SK-N-SH (cell line): ENCODE measurements around the gene ARF1.

Experiments used
- CHD2 ChIP-seq: fragments of 150-350 bp; IDR thresholded peaks from 2 replicates; pipeline ENCODE4 v1.6.1; 2018; ENCODE audit warnings: low read length; ENCODE audit not compliant: partially characterized antibody
- CTCF ChIP-seq: fragments of 200-600 bp; sonication (generic); IDR thresholded peaks from 2 replicates; pipeline ENCODE4 v1.6.1; 2017; ENCODE audit warnings: antibody characterized with exemption, mild to moderate bottlenecking, moderate library complexity
- EP300 ChIP-seq, 2 experiments: IDR thresholded peaks; 2 replicates each; pipeline versions ENCODE4 v1.4.0 to v1.6.1; 2012; ENCODE audit warnings: borderline replicate concordance in 1 of 2, low read depth in 1 of 2, low read length in 1 of 2
- EZH2phosphoT487 ChIP-seq: fragments of 200-600 bp; sonication (generic); IDR thresholded peaks from 2 replicates; pipeline ENCODE4 v1.6.1; 2017; ENCODE audit warnings: low read depth, mixed run types, mild to moderate bottlenecking, antibody characterized with exemption, moderate library complexity, borderline replicate concordance
- FOSL2 ChIP-seq: IDR thresholded peaks from 2 replicates; pipeline ENCODE4 v1.4.0; 2012; ENCODE audit warnings: low read depth, mild to moderate bottlenecking, moderate library complexity, borderline replicate concordance
- FOXM1 ChIP-seq: IDR thresholded peaks from 2 replicates; pipeline ENCODE4 v1.4.0; 2012; ENCODE audit warnings: low read depth, mild to moderate bottlenecking
- MAX ChIP-seq: IDR thresholded peaks from 2 replicates; pipeline ENCODE4 v1.4.0; 2012; ENCODE audit warnings: low read depth
- POLR2AphosphoS5 ChIP-seq: IDR thresholded peaks from 2 replicates; pipeline ENCODE4 v1.6.1; 2012; ENCODE audit warnings: low read depth, low read length
- RAD21 ChIP-seq: IDR thresholded peaks from 2 replicates; pipeline ENCODE4 v1.6.1; 2012; ENCODE audit warnings: mild to moderate bottlenecking, low read length
- RCOR1 ChIP-seq: fragments of 150-350 bp; IDR thresholded peaks from 2 replicates; pipeline ENCODE4 v1.6.1; 2017; ENCODE audit warnings: antibody characterized with exemption, low read length
- REST ChIP-seq: IDR thresholded peaks from 2 replicates; pipeline ENCODE4 v1.6.1; 2012; ENCODE audit warnings: mild to moderate bottlenecking, low read depth, low read length, moderate library complexity
- RXRA ChIP-seq: IDR thresholded peaks from 2 replicates; pipeline ENCODE4 v1.4.0; 2012; ENCODE audit warnings: low read depth, mild to moderate bottlenecking, borderline replicate concordance
- TAF1 ChIP-seq: IDR thresholded peaks from 2 replicates; pipeline ENCODE4 v1.6.1; 2012; ENCODE audit warnings: low read depth, mild to moderate bottlenecking, low read length, moderate library complexity, borderline replicate concordance
- YY1 ChIP-seq: IDR thresholded peaks from 2 replicates; pipeline ENCODE4 v1.4.0; 2012; ENCODE audit warnings: low read depth, mild to moderate bottlenecking

- TF ChIP-seq RCOR1 (no peak), EP300 (IDR thresholded peaks at IDR 0.05; ENCODE audit: borderline replicate concordance in 1 of 2, low read depth in 1 of 2, low read length in 1 of 2) (no peak), CTCF (no peak), FOXM1 (no peak), FOSL2 (no peak), MAX (no peak), POLR2AphosphoS5 (no peak), TAF1 (no peak), REST (no peak), YY1 (no peak), EZH2phosphoT487 (no peak), CHD2 (no peak), RXRA (no peak), RAD21 (no peak)
These were observed 25.1 kb downstream of the ARF1 start for GRCh38 chr1:228107636-228108035.
